HG03520 (cell line): Measurements from ENCODE around the gene TLK2.

ENCODE experiments used
- ATAC-seq: cut with Tn5 transposase; IDR thresholded peaks from one replicate; pipeline ENCODE4 v1.9.1; 2021; ENCODE audit warnings: mild to moderate bottlenecking, moderate library complexity; ENCODE audit not compliant: unreplicated experiment

Gene TLK2

GRCh38 chr17:62653002-62653825 is 174.6 kb downstream of the TLK2 start:
- ATAC-seq: peak; percentile 88

DNA sequence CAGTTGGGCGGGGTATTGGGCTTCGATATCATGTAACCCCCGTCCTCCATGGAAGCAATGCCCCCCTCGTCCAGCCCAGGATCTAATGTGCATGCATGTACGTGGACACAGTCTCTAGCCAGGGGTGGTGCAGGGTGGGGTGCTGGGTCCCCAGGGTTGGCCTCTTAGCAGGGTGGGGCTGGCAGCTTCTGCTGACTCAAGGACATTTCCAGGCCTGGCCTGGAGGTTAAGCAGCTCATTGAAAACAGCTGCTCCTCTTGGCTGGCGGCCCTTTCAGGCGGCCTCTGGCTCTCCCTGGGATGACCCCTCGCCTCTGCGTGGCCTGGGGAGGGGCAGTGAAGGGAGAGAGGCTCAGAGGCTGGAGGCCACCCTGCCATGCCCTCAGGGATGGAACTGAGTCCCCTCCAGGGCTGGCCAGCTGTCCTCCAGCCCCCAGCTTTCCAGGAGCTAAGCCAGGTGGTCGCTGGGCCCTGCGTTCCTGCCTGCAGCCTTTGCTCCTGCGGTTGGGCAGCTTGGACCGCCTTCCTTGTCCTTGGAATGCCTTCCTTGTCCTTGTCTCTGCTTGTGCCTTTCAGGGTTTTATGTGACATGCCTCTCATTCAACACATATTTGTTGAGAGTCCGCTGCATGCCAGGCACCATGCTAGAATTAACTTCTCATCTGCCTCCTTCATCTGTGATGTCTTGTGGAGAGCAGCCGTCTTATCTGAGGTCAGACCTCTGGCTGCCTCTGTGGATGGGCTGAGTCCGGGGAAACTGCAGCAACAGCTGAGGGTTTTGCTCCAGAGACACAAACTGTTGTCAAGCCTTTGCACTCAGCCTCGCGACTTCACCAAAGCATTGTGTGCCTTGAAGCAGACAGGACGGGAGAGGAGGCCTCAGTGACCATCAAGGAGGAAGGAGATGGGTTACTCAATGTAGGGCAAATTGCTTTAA is 175.5 kb downstream of the TLK2 start:
- ATAC-seq: no peak

GRCh38 chr17:62655656-62656055 is 177.0 kb downstream of the TLK2 start:
- ATAC-seq: no peak

- no peak for ATAC-seq
Observed at GRCh38 chr17:62656446-62656845, 177.8 kb downstream of the TLK2 start.

DNA sequence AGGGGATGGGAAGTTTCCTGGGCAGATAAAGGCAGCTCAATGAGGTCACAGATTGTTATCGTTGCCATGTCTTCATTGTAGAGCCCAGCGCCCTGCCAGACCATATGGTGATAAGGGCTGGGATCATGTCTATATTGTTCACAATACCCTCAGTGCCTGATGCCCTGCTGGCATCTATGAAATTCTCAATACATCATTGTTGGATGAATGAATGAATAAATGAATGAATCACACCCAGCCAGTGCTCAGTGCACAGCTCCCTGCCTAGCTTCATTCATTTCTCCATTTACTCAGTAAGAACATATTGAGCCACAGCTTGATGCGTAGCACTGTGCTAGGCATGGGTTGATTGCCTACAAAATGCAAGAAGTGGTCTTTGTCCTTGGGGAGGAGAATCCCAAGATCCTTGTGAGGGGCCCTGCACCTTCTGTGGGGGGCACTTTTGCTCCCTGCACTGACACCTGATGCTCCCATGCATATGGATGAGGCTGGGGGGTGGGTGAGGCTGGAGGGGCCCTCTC is 178.6 kb downstream of the TLK2 start:
- ATAC-seq: no peak

DNA sequence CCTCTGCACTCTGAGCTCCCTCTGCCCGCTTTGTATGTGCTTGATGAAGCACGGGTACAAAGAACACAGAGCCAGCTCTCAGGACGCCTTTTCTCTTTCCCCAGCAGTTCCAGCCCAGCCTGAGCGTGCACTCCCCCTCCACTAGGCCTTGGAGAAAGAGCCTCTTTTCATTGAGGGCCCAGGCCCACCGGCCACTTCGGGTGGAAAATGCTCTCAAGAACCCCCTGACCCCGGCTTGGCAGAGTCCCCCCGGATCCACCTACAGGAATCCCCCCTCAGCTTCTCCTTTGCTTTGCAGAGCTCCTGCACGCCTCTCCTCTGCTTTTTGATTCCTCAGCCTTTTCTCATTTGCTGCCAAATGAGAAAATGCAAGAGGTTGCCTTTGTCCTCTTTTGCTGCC is 179.1 kb downstream of the TLK2 start:
- no peak for ATAC-seq

GRCh38 chr17:62658136-62658920 is 179.7 kb downstream of the TLK2 start:
- no peak for ATAC-seq

GRCh38 chr17:62660629-62661118 is 182.0 kb downstream of the TLK2 start:
- ATAC-seq: no peak

DNA sequence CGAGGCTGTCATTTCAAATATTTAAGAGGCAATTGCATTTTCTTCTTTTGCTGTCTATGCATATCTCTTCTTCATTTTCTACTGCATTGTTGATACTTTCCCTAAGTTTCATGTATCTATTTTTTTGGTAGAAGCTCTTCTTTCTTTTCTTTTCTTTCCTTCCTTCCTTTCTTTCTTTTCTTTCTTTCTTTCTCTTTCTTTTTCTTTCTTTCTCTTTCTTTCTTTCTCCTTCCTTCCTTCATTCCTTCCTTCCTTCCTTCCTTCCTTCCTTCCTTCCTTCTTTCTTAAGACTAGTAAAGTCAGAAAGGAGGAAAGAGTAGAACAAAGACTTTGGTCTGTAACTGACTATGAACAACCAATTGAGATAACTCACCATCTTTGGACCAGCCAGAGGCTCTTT is 182.7 kb downstream of the TLK2 start:
- ATAC-seq: no peak

- no peak for ATAC-seq
Observed at GRCh38 chr17:62662855-62663254, 184.2 kb downstream of the TLK2 start.
